K562 (cell line): Measurements from ENCODE around the gene GIMAP8. TPM values are rescaled to one million over a fixed set of nuclear protein-coding genes. Genes with fewer than 3 reads are reported as not detected.
A peak's percentile ranks its signal among the peaks of the same experiment; 100 is the strongest.

Source experiments
- ATAC-seq: fragments of 200-7000 bp; cut with Tn5 transposase; 3 replicates; pipeline ENCODE4 v1.9.1; 2020; ENCODE audit warnings: moderate library complexity
- BruUV-seq: library from RNA; stranded (reverse); fragments of 400-500 nt; replicated peaks from 2 replicates; lab custom pipeline; 2021; lab: Mats Ljungman, UMichigan
- CTCF ChIA-PET: fragments of 300-600 bp; formaldehyde crosslinking; extraction: SDS; loops from one replicate; lab custom pipeline; 2021; ENCODE audit warnings: low intra/inter-chr PET ratio; lab: Yijun Ruan, JAX
- POLR2A ChIA-PET: fragments of 300-600, 350-650 bp; sonication (Branson Sonifier 250); formaldehyde crosslinking; extraction: SDS; loops from one replicate; lab custom pipeline; 2021; ENCODE audit warnings: antibody characterized with exemption, inconsistent platforms; lab: Yijun Ruan, JAX
- DNase-seq, 4 experiments: peaks; one replicate each; pipeline versions ENCODE4 v3.0.0 to v3.0.0-alpha.2; 2011 to 2018; ENCODE audit warnings: low spot score in 3 of 4, mixed read lengths in 3 of 4; ENCODE audit errors: extremely low read depth in 1 of 4
- FAIRE-seq: peaks from 2 replicates; lab custom pipeline; 2011; peaks lifted over from hg19 to GRCh38; lab: Jason Lieb, UNC
- H2AFZ ChIP-seq: 2 replicates; pipeline ENCODE4 v1.6.0; 2011; ENCODE audit warnings: low read depth, low read length, control low read depth, inconsistent platforms
- H3K27ac ChIP-seq: fragments of 200-600 bp; 3 replicates; pipeline ENCODE4 v1.8.0; 2011; ENCODE audit warnings: low read depth, mild to moderate bottlenecking, control low read depth, inconsistent platforms, low read length, moderate library complexity, mixed read lengths; ENCODE audit errors: extremely low read depth
- H3K27me3 ChIP-seq, 2 experiments: fragments of 300-600 bp in 1 of 2; 2 replicates in 1 of 2; 3 replicates in 1 of 2; pipeline versions ENCODE4 v1.6.0 to v1.8.0; 2011; ENCODE audit warnings: inconsistent platforms in 2 of 2, low read length in 2 of 2, mild to moderate bottlenecking in 1 of 2, mixed read lengths in 1 of 2, moderate library complexity in 1 of 2; ENCODE audit not compliant: control insufficient read depth in 2 of 2, insufficient read depth in 2 of 2
- H3K36me3 ChIP-seq: fragments of 300-600 bp; 3 replicates; pipeline ENCODE4 v1.8.0; 2011; ENCODE audit warnings: mild to moderate bottlenecking, low read length, inconsistent platforms; ENCODE audit not compliant: control insufficient read depth, insufficient read depth
- H3K4me1 ChIP-seq, 2 experiments: fragments of 200-600 bp in 1 of 2; replicated peaks in 1 of 2; 2 replicates in 1 of 2; 3 replicates in 1 of 2; pipeline versions ENCODE4 v1.5.1 to v1.8.0; 2011; ENCODE audit warnings: inconsistent platforms in 2 of 2, low read length in 2 of 2, mild to moderate bottlenecking in 1 of 2, mixed read lengths in 1 of 2, moderate library complexity in 1 of 2; ENCODE audit not compliant: control insufficient read depth in 2 of 2, insufficient read depth in 2 of 2
- H3K4me2 ChIP-seq: 2 replicates; pipeline ENCODE4 v1.6.1; 2011; ENCODE audit warnings: low read length, control low read depth, inconsistent platforms, mixed read lengths; ENCODE audit not compliant: insufficient read depth
- H3K4me3 ChIP-seq: fragments of 200-600 bp; sonication (generic), shearing (Covaris generic); 2 replicates; pipeline ENCODE4 v1.5.1; 2016; ENCODE audit warnings: control low read depth, inconsistent platforms
- H3K79me2 ChIP-seq: fragments of 200-600 bp; 3 replicates; pipeline ENCODE4 v1.8.0; 2011; ENCODE audit warnings: low read length, inconsistent platforms; ENCODE audit not compliant: control insufficient read depth, insufficient read depth
- H3K9ac ChIP-seq, 2 experiments: 2 replicates each; pipeline versions ENCODE4 v1.6.0 to v1.6.1; 2011; ENCODE audit warnings: low read depth in 2 of 2, low read length in 2 of 2, control low read depth in 1 of 2, inconsistent platforms in 1 of 2, mild to moderate bottlenecking in 1 of 2, mixed read lengths in 1 of 2; ENCODE audit not compliant: insufficient read depth in 1 of 2
- H3K9me1 ChIP-seq: one replicate; pipeline ENCODE4 v1.6.0; 2011; ENCODE audit warnings: inconsistent platforms, mild to moderate bottlenecking, low read length, moderate library complexity; ENCODE audit not compliant: control insufficient read depth, insufficient read depth
- H3K9me3 ChIP-seq: replicated peaks from 2 replicates; pipeline ENCODE4 v1.5.1; 2011; ENCODE audit warnings: low read depth, low read length, inconsistent platforms; ENCODE audit not compliant: control insufficient read depth, insufficient read depth
- H4K20me1 ChIP-seq: replicated peaks from 2 replicates; pipeline ENCODE4 v1.6.1; 2011; ENCODE audit warnings: low read length, inconsistent platforms, mixed read lengths; ENCODE audit not compliant: control insufficient read depth, insufficient read depth
- FOXA1 ChIP-seq: fragments of 450-650 bp; IDR thresholded peaks from 2 replicates; pipeline ENCODE4 v1.6.1; 2016; ENCODE audit warnings: mild to moderate bottlenecking, borderline replicate concordance
- IRF2 ChIP-seq: sonication (generic); formaldehyde crosslinking; IDR thresholded peaks from 2 replicates; pipeline ENCODE4 v1.8.1; 2022; ENCODE audit warnings: mild to moderate bottlenecking, missing genetic modification reagents
- MYNN ChIP-seq, 2 experiments: sonication (generic); formaldehyde crosslinking in 1 of 2; IDR thresholded peaks; 2 replicates each; pipeline versions ENCODE4 v1.5.0 to v1.6.1; 2016 to 2020; ENCODE audit warnings: antibody characterized with exemption in 1 of 2, missing genetic modification reagents in 1 of 2
- TAF9B ChIP-seq: fragments of 450-650 bp; IDR thresholded peaks from 2 replicates; pipeline ENCODE4 v1.6.1; 2018; ENCODE audit warnings: mild to moderate bottlenecking; ENCODE audit not compliant: partially characterized antibody
- ZNF253 ChIP-seq: fragments of 250-450 bp; sonication (Bioruptor Pico); conservative IDR thresholded peaks from 2 replicates; pipeline ENCODE4 v1.6.1; 2021; ENCODE audit warnings: mild to moderate bottlenecking
- WGBS: fragments of 100-300 bp; shearing (Covaris generic); methylation state at CpG from one replicate; pipeline ENCODE4 v1.1.6; 2016; ENCODE audit warnings: low coverage, mixed read lengths; ENCODE audit not compliant: insufficient coverage; ENCODE audit errors: missing lambda C conversion rate; 5-methylcytosine and 5-hydroxymethylcytosine counted together
- in situ Hi-C: fragments of 300-500 bp; cut with MboI; formaldehyde crosslinking; loops from 4 replicates; pipeline ENCODE4 v1.15.0; 2018; ENCODE audit warnings: inconsistent platforms, mixed read lengths
- intact Hi-C: fragments of 100-400 bp; cut with micrococcal nuclease; formaldehyde crosslinking; loops from 2 replicates; pipeline ENCODE4 v1.14.2; 2022
- polyA plus RNA-seq, 8 experiments: library from polyadenylated mRNA; depleted of rRNA in 4 of 8; stranded (reverse) in 5 of 8; unstranded in 3 of 8; fragments of >200 nt; fragmentation: Nextera tagmentation in 2 of 8; fragmentation: Illumina TruSeq in 1 of 8; extraction: Ambion mirVana in 2 of 8; extraction: Trizol in 1 of 8; gene quantifications; 2 replicates each; pipeline versions ENCODE4 v1.2.1 to v1.2.3, GENCODE V29; 2011 to 2014; ENCODE audit warnings: inconsistent platforms in 1 of 8, missing spikeins in 1 of 8
- total RNA-seq, 7 experiments: library from RNA; depleted of rRNA in 6 of 7; stranded (reverse); fragments of >200 nt in 6 of 7; fragmentation: Illumina TruSeq in 2 of 7; extraction: Trizol in 2 of 7; gene quantifications; 2 replicates each; pipeline versions ENCODE4 v1.2.1 to v1.2.3, GENCODE V29; 2011 to 2021; ENCODE audit warnings: low replicate concordance in 1 of 7
- TF ChIP-seq, protein P1 (sequence below): sonication (generic); formaldehyde crosslinking; IDR thresholded peaks from 2 replicates; pipeline ENCODE4 v1.8.1; 2023; ENCODE audit warnings: mild to moderate bottlenecking, missing genetic modification reagents
- TF ChIP-seq, protein P2 (sequence below): fragments of 450-650 bp; formaldehyde crosslinking; conservative IDR thresholded peaks from 2 replicates; pipeline ENCODE4 v1.4.0; 2022; ENCODE audit warnings: mild to moderate bottlenecking, missing genetic modification characterization
- TF ChIP-seq, protein P3 (sequence below): fragments of 250-450 bp; sonication (Bioruptor Pico); IDR thresholded peaks from 2 replicates; pipeline ENCODE4 v1.4.0; 2020
- TF ChIP-seq, protein P4 (sequence below), 2 experiments: fragments of 450-650 bp in 1 of 2; sonication (generic) in 1 of 2; formaldehyde crosslinking; conservative IDR thresholded peaks; 2 replicates each; pipeline versions ENCODE4 v1.4.0 to v1.8.1; 2020 to 2022; ENCODE audit warnings: mild to moderate bottlenecking in 1 of 2, missing genetic modification reagents in 1 of 2

Gene GIMAP8
- total and polyA plus RNA-seq, 9 of the 15 experiments (the other 6 are each of a cell fraction or from before 2014, with no cell fraction given), result not detected

DNA sequence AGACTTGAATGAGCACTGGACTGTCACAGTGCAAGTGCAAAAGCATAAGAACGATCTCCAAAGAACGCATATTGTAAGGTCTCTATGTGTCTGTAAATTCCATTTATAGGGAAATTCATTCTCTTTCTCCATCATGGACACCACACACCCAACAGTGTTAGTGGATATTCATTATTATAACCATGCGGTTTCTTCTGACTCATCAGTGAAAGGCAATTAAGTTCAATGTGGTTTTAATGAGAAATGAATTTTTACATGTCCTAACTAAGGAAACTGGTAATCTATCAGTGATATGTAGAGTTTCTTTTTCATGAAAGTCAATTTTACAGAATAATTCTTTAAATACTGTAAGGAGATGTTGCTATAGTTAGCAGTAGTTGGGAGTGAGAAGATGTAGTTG lies 25.9 kb downstream of the GIMAP8 start:
- H3K27ac ChIP-seq, result no peak overlapping the region
- BruUV-seq, result no TSS peak
- TF ChIP-seq MYNN (IDR thresholded peaks at IDR 0.05) (no peak), MYNN (CRISPR knock-in tag; IDR thresholded peaks at IDR 0.05) (no peak), IRF2 (CRISPR knock-in tag) (no peak), ZNF253 (CRISPR knock-in tag) (no peak), FOXA1 (no peak), TAF9B (no peak)
- TF ChIP-seq, protein P1, sequence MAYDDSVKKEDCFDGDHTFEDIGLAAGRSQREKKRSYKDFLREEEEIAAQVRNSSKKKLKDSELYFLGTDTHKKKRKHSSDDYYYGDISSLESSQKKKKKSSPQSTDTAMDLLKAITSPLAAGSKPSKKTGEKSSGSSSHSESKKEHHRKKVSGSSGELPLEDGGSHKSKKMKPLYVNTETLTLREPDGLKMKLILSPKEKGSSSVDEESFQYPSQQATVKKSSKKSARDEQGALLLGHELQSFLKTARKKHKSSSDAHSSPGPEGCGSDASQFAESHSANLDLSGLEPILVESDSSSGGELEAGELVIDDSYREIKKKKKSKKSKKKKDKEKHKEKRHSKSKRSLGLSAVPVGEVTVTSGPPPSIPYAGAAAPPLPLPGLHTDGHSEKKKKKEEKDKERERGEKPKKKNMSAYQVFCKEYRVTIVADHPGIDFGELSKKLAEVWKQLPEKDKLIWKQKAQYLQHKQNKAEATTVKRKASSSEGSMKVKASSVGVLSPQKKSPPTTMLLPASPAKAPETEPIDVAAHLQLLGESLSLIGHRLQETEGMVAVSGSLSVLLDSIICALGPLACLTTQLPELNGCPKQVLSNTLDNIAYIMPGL, result no peak
- TF ChIP-seq, protein P2, sequence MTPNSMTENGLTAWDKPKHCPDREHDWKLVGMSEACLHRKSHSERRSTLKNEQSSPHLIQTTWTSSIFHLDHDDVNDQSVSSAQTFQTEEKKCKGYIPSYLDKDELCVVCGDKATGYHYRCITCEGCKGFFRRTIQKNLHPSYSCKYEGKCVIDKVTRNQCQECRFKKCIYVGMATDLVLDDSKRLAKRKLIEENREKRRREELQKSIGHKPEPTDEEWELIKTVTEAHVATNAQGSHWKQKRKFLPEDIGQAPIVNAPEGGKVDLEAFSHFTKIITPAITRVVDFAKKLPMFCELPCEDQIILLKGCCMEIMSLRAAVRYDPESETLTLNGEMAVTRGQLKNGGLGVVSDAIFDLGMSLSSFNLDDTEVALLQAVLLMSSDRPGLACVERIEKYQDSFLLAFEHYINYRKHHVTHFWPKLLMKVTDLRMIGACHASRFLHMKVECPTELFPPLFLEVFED, result no peak
- TF ChIP-seq, protein P3, sequence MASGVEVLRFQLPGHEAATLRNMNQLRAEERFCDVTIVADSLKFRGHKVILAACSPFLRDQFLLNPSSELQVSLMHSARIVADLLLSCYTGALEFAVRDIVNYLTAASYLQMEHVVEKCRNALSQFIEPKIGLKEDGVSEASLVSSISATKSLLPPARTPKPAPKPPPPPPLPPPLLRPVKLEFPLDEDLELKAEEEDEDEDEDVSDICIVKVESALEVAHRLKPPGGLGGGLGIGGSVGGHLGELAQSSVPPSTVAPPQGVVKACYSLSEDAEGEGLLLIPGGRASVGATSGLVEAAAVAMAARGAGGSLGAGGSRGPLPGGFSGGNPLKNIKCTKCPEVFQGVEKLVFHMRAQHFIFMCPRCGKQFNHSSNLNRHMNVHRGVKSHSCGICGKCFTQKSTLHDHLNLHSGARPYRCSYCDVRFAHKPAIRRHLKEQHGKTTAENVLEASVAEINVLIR (CRISPR knock-in tag), result no peak
- TF ChIP-seq, protein P4, sequence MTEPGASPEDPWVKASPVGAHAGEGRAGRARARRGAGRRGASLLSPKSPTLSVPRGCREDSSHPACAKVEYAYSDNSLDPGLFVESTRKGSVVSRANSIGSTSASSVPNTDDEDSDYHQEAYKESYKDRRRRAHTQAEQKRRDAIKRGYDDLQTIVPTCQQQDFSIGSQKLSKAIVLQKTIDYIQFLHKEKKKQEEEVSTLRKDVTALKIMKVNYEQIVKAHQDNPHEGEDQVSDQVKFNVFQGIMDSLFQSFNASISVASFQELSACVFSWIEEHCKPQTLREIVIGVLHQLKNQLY (CRISPR knock-in tag; conservative IDR thresholded peaks at IDR 0.05), result no peak
- no peak overlapping the region for H3K9ac ChIP-seq
- no peaks in the 10 kb centered on the region for H3K79me2 ChIP-seq
- no peaks in the 10 kb centered on the region for H3K9me3 ChIP-seq
- no peak for FAIRE-seq
- no peaks in the 10 kb centered on the region for H4K20me1 ChIP-seq
- no peak for DNase-seq
- no peaks in the 10 kb centered on the region; a peak in 1 of 5 replicates for H3K4me1 ChIP-seq
- in situ Hi-C loops (no loop called here), intact Hi-C loops (no loop called here)
- H2AFZ ChIP-seq, result peak overlapping the region; percentile 89
- no peak overlapping the region for H3K4me3 ChIP-seq
- H3K36me3 ChIP-seq, result no peaks in the 10 kb centered on the region
- ChIA-PET CTCF (no interaction called here), POLR2A (no interaction called here)
- H3K27me3 ChIP-seq, result peaks cover 35 to 57% of the 10 kb centered on the region in 2 experiments
- H3K4me2 ChIP-seq, result no peak overlapping the region
- ATAC-seq, result no peak
- H3K9me1 ChIP-seq, result no peaks in the 10 kb centered on the region
- 2% methylated on average over 3 of the region's 3 CpGs for WGBS
